Calu3 (cell line): ENCODE measurements around the gene PMIS2. TPM values are rescaled to one million over a fixed set of nuclear protein-coding genes. Genes with fewer than 3 reads are reported as not detected.

Source experiments
- Bru-seq: library from RNA; stranded (reverse); fragments of 400-500 nt; gene quantifications from one replicate; lab custom pipeline; 2021; lab: Mats Ljungman, UMichigan
- BruChase-seq, 2 experiments: library from RNA; stranded (reverse); fragments of 400-500 nt; gene quantifications; one replicate each; lab custom pipeline; 2021; lab: Mats Ljungman, UMichigan
- BruUV-seq: library from RNA; stranded (reverse); fragments of 400-500 nt; replicated peaks from 2 replicates; lab custom pipeline; 2021; lab: Mats Ljungman, UMichigan
- CTCF ChIA-PET: fragments of 300-600 bp; sonication (Branson Sonifier 250); formaldehyde crosslinking; loops from one replicate; lab custom pipeline; 2022; ENCODE audit warnings: antibody characterized with exemption; lab: Charles Lee
- DNase-seq: peaks from one replicate; pipeline ENCODE4 v3.0.0; 2022
- H3K27ac Mint-ChIP-seq: one replicate; pipeline ENCODE4 v1.8.0; 2022; ENCODE audit warnings: mixed read lengths; ENCODE audit not compliant: unreplicated experiment
- H3K27me3 Mint-ChIP-seq: one replicate; pipeline ENCODE4 v1.8.0; 2022; ENCODE audit warnings: mixed read lengths; ENCODE audit not compliant: unreplicated experiment
- H3K36me3 Mint-ChIP-seq: one replicate; pipeline ENCODE4 v1.8.0; 2022; ENCODE audit warnings: mild to moderate bottlenecking, moderate library complexity, mixed read lengths; ENCODE audit not compliant: insufficient read depth, unreplicated experiment
- H3K4me1 Mint-ChIP-seq: one replicate; pipeline ENCODE4 v1.8.0; 2022; ENCODE audit warnings: mild to moderate bottlenecking, low read depth, mixed read lengths; ENCODE audit not compliant: unreplicated experiment
- H3K4me3 Mint-ChIP-seq: one replicate; pipeline ENCODE4 v1.8.0; 2022; ENCODE audit warnings: mild to moderate bottlenecking, low read depth, moderate library complexity, mixed read lengths; ENCODE audit not compliant: unreplicated experiment
- H3K9me3 Mint-ChIP-seq: one replicate; pipeline ENCODE4 v1.8.0; 2022; ENCODE audit warnings: low read depth, mixed read lengths; ENCODE audit not compliant: unreplicated experiment
- CTCF ChIP-seq: fragments of 200-600 bp; IDR thresholded peaks from one replicate; pipeline ENCODE4 v1.8.0; 2022; ENCODE audit warnings: antibody characterized with exemption; ENCODE audit not compliant: unreplicated experiment
- intact Hi-C: fragments of 100-400 bp; cut with micrococcal nuclease; formaldehyde crosslinking; loops from one replicate; pipeline ENCODE4 v1.10.0; 2022; ENCODE audit not compliant: unreplicated experiment
- long read RNA-seq: library from polyadenylated mRNA; stranded (forward); transcript quantifications from one replicate; pipeline ENCODE4 v2.0.0, GENCODE V29; 2022
- total RNA-seq: library from RNA; stranded (reverse); gene quantifications from 2 replicates; pipeline ENCODE4 v1.2.3, GENCODE V29; 2022

PMIS2 gene
- not detected in 2 replicates for total RNA-seq
- Bru-seq, nascent RNA = not detected
- BruChase-seq, experiment 1, labeled RNA remaining after a 6-hour chase = not detected
- BruChase-seq, experiment 2, labeled RNA remaining after a 2-hour chase = not detected
- long read RNA-seq = 0 reads

- CTCF ChIA-PET = interaction anchor here (0.5 kb wide), 1 partner anchor 18 kb away, joined by 8 read pairs; no protein-coding TSS in a partner anchor
- no peak for DNase-seq
- no TSS peak for BruUV-seq
- Mint-ChIP-seq H3K4me1 (no peaks in the 10 kb centered on the region), H3K27me3 (peaks cover 68% of the 10 kb centered on the region), H3K27ac (no peak within 1 kb of the TSS), H3K9me3 (peaks cover 5% of the 10 kb centered on the region), H3K36me3 (no peaks in the 10 kb centered on the region), H3K4me3 (no peak within 1 kb of the TSS)
- intact Hi-C loops = no loop called here
- TF ChIP-seq CTCF = no peak
These were observed at the start of gene PMIS2 for GRCh38 chr19:35585848-35586247. PMIS2 (plus strand) TSS chr19:35586173; CDS start chr19:35586260, 87 bp downstream.

- H3K4me3 Mint-ChIP-seq = no peak overlapping the region
- no TSS peak for BruUV-seq
- intact Hi-C loops = no loop called here
- no peak for TF ChIP-seq CTCF
- H3K9me3 Mint-ChIP-seq = no peaks in the 10 kb centered on the region
- peaks cover 21% of the 10 kb centered on the region for H3K36me3 Mint-ChIP-seq
- H3K27me3 Mint-ChIP-seq = peaks cover 11% of the 10 kb centered on the region
- H3K4me1 Mint-ChIP-seq = no peaks in the 10 kb centered on the region
- no peak for DNase-seq
- no peak overlapping the region for H3K27ac Mint-ChIP-seq
- CTCF ChIA-PET = no interaction called here
These were observed 46.7 kb upstream of the PMIS2 start for GRCh38 chr19:35539314-35539713.

- H3K27me3 Mint-ChIP-seq = peaks cover 6% of the 10 kb centered on the region
- no peak overlapping the region for H3K27ac Mint-ChIP-seq
- H3K4me3 Mint-ChIP-seq = no peak overlapping the region
- CTCF ChIA-PET = no interaction called here
- H3K9me3 Mint-ChIP-seq = no peaks in the 10 kb centered on the region
- H3K4me1 Mint-ChIP-seq = no peaks in the 10 kb centered on the region
- DNase-seq = no peak
- no peak for TF ChIP-seq CTCF
- intact Hi-C loops = no loop called here
- BruUV-seq = no TSS peak
- peaks cover 25% of the 10 kb centered on the region for H3K36me3 Mint-ChIP-seq
These were observed 46.1 kb upstream of the PMIS2 start for GRCh38 chr19:35539850-35540249.

GRCh38 chr19:35540356-35540927 lies 45.5 kb upstream of the PMIS2 start:
- Mint-ChIP-seq H3K36me3 (peaks cover 31% of the 10 kb centered on the region), H3K4me3 (no peak overlapping the region), H3K4me1 (no peaks in the 10 kb centered on the region), H3K27me3 (no peaks in the 10 kb centered on the region), H3K9me3 (no peaks in the 10 kb centered on the region), H3K27ac (no peak overlapping the region)
- CTCF ChIA-PET = no interaction called here
- DNase-seq = no peak
- intact Hi-C loops = no loop called here
- no TSS peak for BruUV-seq
- TF ChIP-seq CTCF = no peak
